ENCODE measurements around the gene ABHD12.

Gene ABHD12

DNA sequence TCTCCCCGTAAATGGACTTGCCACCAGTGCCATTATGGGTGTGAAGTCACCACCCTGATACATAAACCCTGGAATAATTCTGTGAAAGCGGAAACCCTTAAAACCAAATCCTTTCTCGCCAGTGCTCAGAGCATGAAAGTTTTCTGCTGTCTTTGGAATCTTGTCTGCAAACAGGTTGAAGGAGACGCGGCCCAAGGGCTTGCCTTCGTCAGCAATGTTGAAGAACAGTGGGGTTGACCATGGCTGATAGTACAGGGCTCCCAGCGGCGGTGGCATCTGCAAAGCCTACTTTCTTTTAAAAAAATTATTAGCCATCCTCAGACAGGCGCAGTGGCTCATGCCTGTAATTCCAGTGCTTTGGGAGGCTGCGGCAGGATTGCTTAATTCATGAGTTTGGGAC is 22.1 kb downstream of the ABHD12 start:
- Histone ChIP-seq H3K9ac (ENCODE audit: low read length) (no peak overlapping the region), H3K27ac (ENCODE audit: low read depth, low read length, poor library complexity, severe bottlenecking) (no peak overlapping the region), H3K4me3 (ENCODE audit: low read depth, low read length, poor library complexity, severe bottlenecking) (no peak overlapping the region), H4K20me1 (ENCODE audit: insufficient read depth, low read length) (no peaks in the 10 kb centered on the region), H3K36me3 (ENCODE audit: insufficient read depth, low read length) (peaks cover 10% of the 10 kb centered on the region), H3K9me2 (ENCODE audit: low read depth, low read length) (no peaks in the 10 kb centered on the region), H3K9me3 (ENCODE audit: low read length) (peaks cover 3% of the 10 kb centered on the region; the same call in 1 of the 2 replicates), H3K4me2 (ENCODE audit: low read length) (no peak overlapping the region), H3K79me2 (ENCODE audit: insufficient read depth, low read length) (no peaks in the 10 kb centered on the region), H3K4me1 (ENCODE audit: insufficient read depth, low read length, severe bottlenecking) (peaks cover 12% of the 10 kb centered on the region), H3K27me3 (ENCODE audit: insufficient read depth, low read length) (no peaks in the 10 kb centered on the region), H3F3A (ENCODE audit: insufficient read depth, low read length) (no peaks in the 10 kb centered on the region), H2AFZ (ENCODE audit: low read length) (no peak overlapping the region)
- no peak for TF ChIP-seq EZH2 (IDR thresholded peaks at IDR 0.05; ENCODE audit: borderline replicate concordance, low read length)
- TF ChIP-seq, protein P1, sequence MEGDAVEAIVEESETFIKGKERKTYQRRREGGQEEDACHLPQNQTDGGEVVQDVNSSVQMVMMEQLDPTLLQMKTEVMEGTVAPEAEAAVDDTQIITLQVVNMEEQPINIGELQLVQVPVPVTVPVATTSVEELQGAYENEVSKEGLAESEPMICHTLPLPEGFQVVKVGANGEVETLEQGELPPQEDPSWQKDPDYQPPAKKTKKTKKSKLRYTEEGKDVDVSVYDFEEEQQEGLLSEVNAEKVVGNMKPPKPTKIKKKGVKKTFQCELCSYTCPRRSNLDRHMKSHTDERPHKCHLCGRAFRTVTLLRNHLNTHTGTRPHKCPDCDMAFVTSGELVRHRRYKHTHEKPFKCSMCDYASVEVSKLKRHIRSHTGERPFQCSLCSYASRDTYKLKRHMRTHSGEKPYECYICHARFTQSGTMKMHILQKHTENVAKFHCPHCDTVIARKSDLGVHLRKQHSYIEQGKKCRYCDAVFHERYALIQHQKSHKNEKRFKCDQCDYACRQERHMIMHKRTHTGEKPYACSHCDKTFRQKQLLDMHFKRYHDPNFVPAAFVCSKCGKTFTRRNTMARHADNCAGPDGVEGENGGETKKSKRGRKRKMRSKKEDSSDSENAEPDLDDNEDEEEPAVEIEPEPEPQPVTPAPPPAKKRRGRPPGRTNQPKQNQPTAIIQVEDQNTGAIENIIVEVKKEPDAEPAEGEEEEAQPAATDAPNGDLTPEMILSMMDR (IDR thresholded peaks at IDR 0.05; ENCODE audit: low read length) = no peak

DNA sequence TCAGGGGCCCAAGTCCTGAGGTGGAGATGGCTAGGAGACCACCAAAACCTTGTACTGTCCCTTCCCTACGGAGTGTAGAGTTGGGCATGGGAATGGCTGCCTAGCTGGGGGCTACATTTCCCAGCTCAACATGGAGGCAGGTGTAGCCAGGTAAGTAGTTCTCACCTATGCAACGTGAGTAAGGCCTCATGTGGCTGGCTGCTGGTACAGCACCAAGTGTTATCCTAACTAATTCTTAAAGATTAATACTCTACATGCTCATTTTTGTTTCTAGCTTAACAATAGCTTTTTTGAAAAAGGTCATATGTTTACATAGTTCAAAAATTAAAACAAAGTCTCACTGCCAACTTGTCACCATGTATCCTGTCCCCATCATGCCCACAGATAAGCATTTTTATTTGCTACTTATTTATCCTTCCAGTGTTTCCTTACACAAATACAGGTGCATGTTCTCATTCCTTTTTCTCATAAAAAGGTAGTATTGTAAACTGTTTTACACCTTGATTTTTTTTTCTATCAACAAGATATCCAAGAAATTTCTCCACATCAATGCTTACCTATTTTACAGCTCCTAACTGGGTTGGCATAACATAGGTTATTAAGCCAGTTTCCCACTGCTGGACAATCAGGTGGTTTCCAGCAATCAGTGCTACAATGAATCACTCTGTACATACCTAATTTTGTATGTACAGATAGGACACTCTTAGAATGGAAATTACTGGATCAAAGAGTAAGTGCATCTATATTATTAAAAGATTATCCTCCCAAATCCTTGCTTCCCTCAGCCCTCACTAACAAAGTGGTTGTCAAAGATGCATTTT is 25.5 kb downstream of the ABHD12 start:
- H3K27ac ChIP-seq (ENCODE audit: low read depth, low read length, poor library complexity, severe bottlenecking) = no peak overlapping the region
- no peaks in the 10 kb centered on the region for H3K79me2 ChIP-seq (ENCODE audit: insufficient read depth, low read length)
- H3K9me3 ChIP-seq (ENCODE audit: low read length) = peaks cover 3% of the 10 kb centered on the region; the same call in 1 of the 2 replicates

DNA sequence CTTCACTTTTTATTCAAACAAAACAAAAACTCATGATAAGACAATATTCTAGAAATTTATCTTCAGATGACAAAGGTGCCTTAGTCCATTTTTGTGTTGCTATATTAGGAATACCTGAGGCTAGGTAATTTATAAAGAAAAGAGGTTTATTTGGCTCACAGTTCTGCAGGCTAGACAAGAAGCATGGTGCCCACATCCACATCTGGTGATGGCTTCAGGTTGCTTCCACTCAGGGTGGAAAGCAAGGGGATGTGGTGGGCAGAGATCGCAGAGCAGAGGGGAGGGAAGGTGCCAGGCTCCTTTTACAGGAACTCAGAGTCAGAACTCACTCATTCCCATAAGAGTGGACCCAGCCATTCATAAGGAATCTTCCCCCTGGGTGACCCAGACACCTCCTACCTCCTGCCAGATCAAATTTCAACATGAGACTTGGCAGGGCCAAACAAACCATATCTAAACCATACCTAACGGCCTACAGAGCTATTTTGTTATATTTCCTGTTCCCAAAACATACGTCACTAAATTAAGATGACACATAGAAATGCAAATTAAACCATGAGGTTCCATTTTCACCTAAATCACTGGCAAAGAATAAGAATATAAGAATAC is 26.4 kb downstream of the ABHD12 start:
- Histone ChIP-seq H3K36me3 (ENCODE audit: insufficient read depth, low read length) (peaks cover 10% of the 10 kb centered on the region), H3K9ac (ENCODE audit: low read length) (no peak overlapping the region), H4K20me1 (ENCODE audit: insufficient read depth, low read length) (no peaks in the 10 kb centered on the region), H3K9me3 (ENCODE audit: low read length) (peaks cover 3% of the 10 kb centered on the region; the same call in 1 of the 2 replicates), H3K4me3 (ENCODE audit: low read depth, low read length, poor library complexity, severe bottlenecking) (no peak overlapping the region), H3K79me2 (ENCODE audit: insufficient read depth, low read length) (0 out of 2 replicates have a peak, but pooled peaks cover 4% of the 10 kb centered on the region), H3K4me2 (ENCODE audit: low read length) (no peak overlapping the region), H3F3A (ENCODE audit: insufficient read depth, low read length) (no peaks in the 10 kb centered on the region), H3K27me3 (ENCODE audit: insufficient read depth, low read length) (no peaks in the 10 kb centered on the region), H2AFZ (ENCODE audit: low read length) (no peak overlapping the region), H3K27ac (ENCODE audit: low read depth, low read length, poor library complexity, severe bottlenecking) (no peak overlapping the region), H3K4me1 (ENCODE audit: insufficient read depth, low read length, severe bottlenecking) (peaks cover 18% of the 10 kb centered on the region), H3K9me2 (ENCODE audit: low read depth, low read length) (no peaks in the 10 kb centered on the region)
- TF ChIP-seq, protein P1 (IDR thresholded peaks at IDR 0.05; ENCODE audit: low read length) = no peak
- TF ChIP-seq EZH2 (IDR thresholded peaks at IDR 0.05; ENCODE audit: borderline replicate concordance, low read length) = no peak

More for the DNA sequence above, 25.5 kb downstream of the ABHD12 start:
- H4K20me1 ChIP-seq (ENCODE audit: insufficient read depth, low read length) = no peaks in the 10 kb centered on the region
- H3K36me3 ChIP-seq (ENCODE audit: insufficient read depth, low read length) = peaks cover 10% of the 10 kb centered on the region
- TF ChIP-seq, protein P1 (IDR thresholded peaks at IDR 0.05; ENCODE audit: low read length) = no peak
- no peak for TF ChIP-seq EZH2 (IDR thresholded peaks at IDR 0.05; ENCODE audit: borderline replicate concordance, low read length)
- no peaks in the 10 kb centered on the region for H3K9me2 ChIP-seq (ENCODE audit: low read depth, low read length)
- H3K9ac ChIP-seq (ENCODE audit: low read length) = no peak overlapping the region
- H3K27me3 ChIP-seq (ENCODE audit: insufficient read depth, low read length) = no peaks in the 10 kb centered on the region
- no peak overlapping the region for H2AFZ ChIP-seq (ENCODE audit: low read length)
- no peaks in the 10 kb centered on the region for H3F3A ChIP-seq (ENCODE audit: insufficient read depth, low read length)
- no peak overlapping the region for H3K4me3 ChIP-seq (ENCODE audit: low read depth, low read length, poor library complexity, severe bottlenecking)
- peaks cover 18% of the 10 kb centered on the region for H3K4me1 ChIP-seq (ENCODE audit: insufficient read depth, low read length, severe bottlenecking)
- no peak overlapping the region for H3K4me2 ChIP-seq (ENCODE audit: low read length)

Data from OCI-LY1 (cell line).